ENCODE data around the gene DUSP28. TPM values are rescaled to one million over a fixed set of nuclear protein-coding genes. Genes with fewer than 3 reads are reported as not detected.

The DUSP28 gene
- total and polyA plus RNA-seq, 2 of the 13 experiments (the other 11 are each of a cell fraction or from before 2014, with no cell fraction given), result 5.2 to 8.6 TPM

DNA sequence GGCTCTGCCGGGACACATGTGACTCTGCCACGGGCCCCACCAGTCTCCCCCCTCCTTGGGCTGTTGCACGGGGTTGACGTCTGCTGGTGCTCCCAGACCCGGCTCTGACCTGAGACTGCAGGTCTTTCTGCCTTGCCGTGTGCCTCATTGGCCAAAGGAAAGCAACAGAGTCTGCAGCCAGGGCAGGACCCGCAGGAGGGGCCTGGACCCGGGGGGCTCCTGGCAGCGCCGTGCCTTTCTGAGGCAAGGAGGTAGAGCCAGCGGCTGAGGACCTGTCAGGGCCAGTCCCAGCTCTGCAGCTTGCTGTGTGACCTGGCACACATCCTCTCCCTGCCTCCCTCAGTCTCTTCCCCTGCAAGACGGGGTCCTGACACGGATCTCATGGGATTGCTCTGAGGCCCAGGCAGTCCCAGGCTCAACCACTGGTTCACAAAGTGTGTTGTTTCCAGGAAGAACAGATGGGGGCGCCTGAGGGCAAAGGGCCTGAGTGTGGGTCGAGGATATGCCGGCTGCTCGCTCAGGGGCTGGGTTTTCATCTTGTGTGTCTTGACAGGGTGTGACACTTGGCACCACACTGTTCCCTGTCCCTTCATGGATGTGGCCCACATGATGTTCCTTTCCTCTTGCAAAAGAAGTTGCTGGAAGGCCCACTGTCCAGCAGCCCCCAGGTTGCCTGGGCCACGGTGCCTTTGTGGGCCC lies 35.4 kb downstream of the DUSP28 start (continued):
- TF ChIP-seq, protein P1, sequence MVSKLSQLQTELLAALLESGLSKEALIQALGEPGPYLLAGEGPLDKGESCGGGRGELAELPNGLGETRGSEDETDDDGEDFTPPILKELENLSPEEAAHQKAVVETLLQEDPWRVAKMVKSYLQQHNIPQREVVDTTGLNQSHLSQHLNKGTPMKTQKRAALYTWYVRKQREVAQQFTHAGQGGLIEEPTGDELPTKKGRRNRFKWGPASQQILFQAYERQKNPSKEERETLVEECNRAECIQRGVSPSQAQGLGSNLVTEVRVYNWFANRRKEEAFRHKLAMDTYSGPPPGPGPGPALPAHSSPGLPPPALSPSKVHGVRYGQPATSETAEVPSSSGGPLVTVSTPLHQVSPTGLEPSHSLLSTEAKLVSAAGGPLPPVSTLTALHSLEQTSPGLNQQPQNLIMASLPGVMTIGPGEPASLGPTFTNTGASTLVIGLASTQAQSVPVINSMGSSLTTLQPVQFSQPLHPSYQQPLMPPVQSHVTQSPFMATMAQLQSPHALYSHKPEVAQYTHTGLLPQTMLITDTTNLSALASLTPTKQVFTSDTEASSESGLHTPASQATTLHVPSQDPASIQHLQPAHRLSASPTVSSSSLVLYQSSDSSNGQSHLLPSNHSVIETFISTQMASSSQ (IDR thresholded peaks at IDR 0.05; ENCODE audit: low read depth), result no peak
- TF ChIP-seq, protein P1 (CRISPR knock-in tag; IDR thresholded peaks at IDR 0.05; ENCODE audit: borderline replicate concordance), result no peak
- TF ChIP-seq HOXA9 (CRISPR knock-in tag; IDR thresholded peaks at IDR 0.05; ENCODE audit: borderline replicate concordance) (no peak), ZNF839 (CRISPR knock-in tag; IDR thresholded peaks at IDR 0.05; ENCODE audit: borderline replicate concordance) (no peak), POGZ (CRISPR knock-in tag; IDR thresholded peaks at IDR 0.05) (0 out of 2 replicates have a peak, but pooled peaks have one; percentile 45), SOX6 (IDR thresholded peaks at IDR 0.05) (no peak), SOX6 (CRISPR knock-in tag; IDR thresholded peaks at IDR 0.05) (no peak), RFXANK (CRISPR knock-in tag; IDR thresholded peaks at IDR 0.05) (no peak), MYC (CRISPR knock-in tag; IDR thresholded peaks at IDR 0.05; ENCODE audit: borderline replicate concordance) (no peak), RFXAP (CRISPR knock-in tag; IDR thresholded peaks at IDR 0.05; ENCODE audit: borderline replicate concordance) (0 out of 2 replicates have a peak, but pooled peaks have one; percentile 27), CREBL2 (CRISPR knock-in tag; IDR thresholded peaks at IDR 0.05; ENCODE audit: borderline replicate concordance) (no peak), TP53 (CRISPR knock-in tag; conservative IDR thresholded peaks at IDR 0.05) (no peak), ZNF12 (CRISPR knock-in tag; IDR thresholded peaks at IDR 0.05) (no peak)
- TF ChIP-seq, protein P2, sequence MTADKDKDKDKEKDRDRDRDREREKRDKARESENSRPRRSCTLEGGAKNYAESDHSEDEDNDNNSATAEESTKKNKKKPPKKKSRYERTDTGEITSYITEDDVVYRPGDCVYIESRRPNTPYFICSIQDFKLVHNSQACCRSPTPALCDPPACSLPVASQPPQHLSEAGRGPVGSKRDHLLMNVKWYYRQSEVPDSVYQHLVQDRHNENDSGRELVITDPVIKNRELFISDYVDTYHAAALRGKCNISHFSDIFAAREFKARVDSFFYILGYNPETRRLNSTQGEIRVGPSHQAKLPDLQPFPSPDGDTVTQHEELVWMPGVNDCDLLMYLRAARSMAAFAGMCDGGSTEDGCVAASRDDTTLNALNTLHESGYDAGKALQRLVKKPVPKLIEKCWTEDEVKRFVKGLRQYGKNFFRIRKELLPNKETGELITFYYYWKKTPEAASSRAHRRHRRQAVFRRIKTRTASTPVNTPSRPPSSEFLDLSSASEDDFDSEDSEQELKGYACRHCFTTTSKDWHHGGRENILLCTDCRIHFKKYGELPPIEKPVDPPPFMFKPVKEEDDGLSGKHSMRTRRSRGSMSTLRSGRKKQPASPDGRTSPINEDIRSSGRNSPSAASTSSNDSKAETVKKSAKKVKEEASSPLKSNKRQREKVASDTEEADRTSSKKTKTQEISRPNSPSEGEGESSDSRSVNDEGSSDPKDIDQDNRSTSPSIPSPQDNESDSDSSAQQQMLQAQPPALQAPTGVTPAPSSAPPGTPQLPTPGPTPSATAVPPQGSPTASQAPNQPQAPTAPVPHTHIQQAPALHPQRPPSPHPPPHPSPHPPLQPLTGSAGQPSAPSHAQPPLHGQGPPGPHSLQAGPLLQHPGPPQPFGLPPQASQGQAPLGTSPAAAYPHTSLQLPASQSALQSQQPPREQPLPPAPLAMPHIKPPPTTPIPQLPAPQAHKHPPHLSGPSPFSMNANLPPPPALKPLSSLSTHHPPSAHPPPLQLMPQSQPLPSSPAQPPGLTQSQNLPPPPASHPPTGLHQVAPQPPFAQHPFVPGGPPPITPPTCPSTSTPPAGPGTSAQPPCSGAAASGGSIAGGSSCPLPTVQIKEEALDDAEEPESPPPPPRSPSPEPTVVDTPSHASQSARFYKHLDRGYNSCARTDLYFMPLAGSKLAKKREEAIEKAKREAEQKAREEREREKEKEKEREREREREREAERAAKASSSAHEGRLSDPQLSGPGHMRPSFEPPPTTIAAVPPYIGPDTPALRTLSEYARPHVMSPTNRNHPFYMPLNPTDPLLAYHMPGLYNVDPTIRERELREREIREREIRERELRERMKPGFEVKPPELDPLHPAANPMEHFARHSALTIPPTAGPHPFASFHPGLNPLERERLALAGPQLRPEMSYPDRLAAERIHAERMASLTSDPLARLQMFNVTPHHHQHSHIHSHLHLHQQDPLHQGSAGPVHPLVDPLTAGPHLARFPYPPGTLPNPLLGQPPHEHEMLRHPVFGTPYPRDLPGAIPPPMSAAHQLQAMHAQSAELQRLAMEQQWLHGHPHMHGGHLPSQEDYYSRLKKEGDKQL (CRISPR knock-in tag; IDR thresholded peaks at IDR 0.05; ENCODE audit: low read depth), result no peak
- TF ChIP-seq, protein P3, sequence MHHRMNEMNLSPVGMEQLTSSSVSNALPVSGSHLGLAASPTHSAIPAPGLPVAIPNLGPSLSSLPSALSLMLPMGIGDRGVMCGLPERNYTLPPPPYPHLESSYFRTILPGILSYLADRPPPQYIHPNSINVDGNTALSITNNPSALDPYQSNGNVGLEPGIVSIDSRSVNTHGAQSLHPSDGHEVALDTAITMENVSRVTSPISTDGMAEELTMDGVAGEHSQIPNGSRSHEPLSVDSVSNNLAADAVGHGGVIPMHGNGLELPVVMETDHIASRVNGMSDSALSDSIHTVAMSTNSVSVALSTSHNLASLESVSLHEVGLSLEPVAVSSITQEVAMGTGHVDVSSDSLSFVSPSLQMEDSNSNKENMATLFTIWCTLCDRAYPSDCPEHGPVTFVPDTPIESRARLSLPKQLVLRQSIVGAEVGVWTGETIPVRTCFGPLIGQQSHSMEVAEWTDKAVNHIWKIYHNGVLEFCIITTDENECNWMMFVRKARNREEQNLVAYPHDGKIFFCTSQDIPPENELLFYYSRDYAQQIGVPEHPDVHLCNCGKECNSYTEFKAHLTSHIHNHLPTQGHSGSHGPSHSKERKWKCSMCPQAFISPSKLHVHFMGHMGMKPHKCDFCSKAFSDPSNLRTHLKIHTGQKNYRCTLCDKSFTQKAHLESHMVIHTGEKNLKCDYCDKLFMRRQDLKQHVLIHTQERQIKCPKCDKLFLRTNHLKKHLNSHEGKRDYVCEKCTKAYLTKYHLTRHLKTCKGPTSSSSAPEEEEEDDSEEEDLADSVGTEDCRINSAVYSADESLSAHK (CRISPR knock-in tag; IDR thresholded peaks at IDR 0.05; ENCODE audit: borderline replicate concordance), result no peak
- TF ChIP-seq, protein P4, sequence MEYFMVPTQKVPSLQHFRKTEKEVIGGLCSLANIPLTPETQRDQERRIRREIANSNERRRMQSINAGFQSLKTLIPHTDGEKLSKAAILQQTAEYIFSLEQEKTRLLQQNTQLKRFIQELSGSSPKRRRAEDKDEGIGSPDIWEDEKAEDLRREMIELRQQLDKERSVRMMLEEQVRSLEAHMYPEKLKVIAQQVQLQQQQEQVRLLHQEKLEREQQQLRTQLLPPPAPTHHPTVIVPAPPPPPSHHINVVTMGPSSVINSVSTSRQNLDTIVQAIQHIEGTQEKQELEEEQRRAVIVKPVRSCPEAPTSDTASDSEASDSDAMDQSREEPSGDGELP (IDR thresholded peaks at IDR 0.05; ENCODE audit: borderline replicate concordance, low read depth), result no peak
